DOHH2 (cell line): ENCODE data around the gene IL23R.

Experiments used
- H3F3A ChIP-seq: fragments of 200-600 bp; sonication (generic), shearing (Covaris generic); 2 replicates; pipeline ENCODE4 v1.6.0; 2016; ENCODE audit warnings: antibody characterized with exemption, mild to moderate bottlenecking; ENCODE audit not compliant: control insufficient read depth, insufficient read depth
- H3K27ac ChIP-seq: fragments of 200-600 bp; sonication (generic); 2 replicates; pipeline ENCODE4 v1.5.1; 2014; ENCODE audit warnings: low read depth, mild to moderate bottlenecking, low read length, moderate library complexity
- H3K27me3 ChIP-seq: fragments of 200-600 bp; sonication (generic); 2 replicates; pipeline ENCODE4 v1.6.1; 2014; ENCODE audit warnings: mild to moderate bottlenecking, low read length, mixed read lengths; ENCODE audit not compliant: control insufficient read depth
- H3K36me3 ChIP-seq: fragments of 200-600 bp; sonication (generic); 2 replicates; pipeline ENCODE4 v1.6.1; 2014; ENCODE audit warnings: mild to moderate bottlenecking, low read length, moderate library complexity, mixed read lengths; ENCODE audit not compliant: control insufficient read depth
- H3K4me1 ChIP-seq: fragments of 200-600 bp; sonication (generic); 2 replicates; pipeline ENCODE4 v1.6.1; 2014; ENCODE audit warnings: mild to moderate bottlenecking, low read length, mixed read lengths; ENCODE audit not compliant: control insufficient read depth
- H3K4me2 ChIP-seq: fragments of 200-600 bp; sonication (generic); 2 replicates; pipeline ENCODE4 v1.6.0; 2014; ENCODE audit warnings: mild to moderate bottlenecking, low read length, moderate library complexity
- H3K4me3 ChIP-seq: fragments of 200-600 bp; sonication (generic); 2 replicates; pipeline ENCODE4 v1.5.1; 2014; ENCODE audit warnings: mild to moderate bottlenecking, low read length, mixed read lengths
- H3K79me2 ChIP-seq: fragments of 200-600 bp; sonication (generic); 2 replicates; pipeline ENCODE4 v1.6.1; 2014; ENCODE audit warnings: mild to moderate bottlenecking, low read length, mixed read lengths; ENCODE audit not compliant: control insufficient read depth
- H3K9me2 ChIP-seq: fragments of 200-600 bp; sonication (generic); replicated peaks from 2 replicates; pipeline ENCODE4 v1.6.1; 2014; ENCODE audit warnings: mild to moderate bottlenecking, low read length, mixed read lengths; ENCODE audit not compliant: control insufficient read depth
- H3K9me3 ChIP-seq: fragments of 200-600 bp; sonication (generic); 2 replicates; pipeline ENCODE4 v1.6.1; 2014; ENCODE audit warnings: antibody characterized with exemption, low read length, mixed read lengths; ENCODE audit not compliant: control insufficient read depth, insufficient read depth
- H4K20me1 ChIP-seq: fragments of 200-600 bp; sonication (generic); 2 replicates; pipeline ENCODE4 v1.6.0; 2014; ENCODE audit warnings: low read depth, mild to moderate bottlenecking, antibody characterized with exemption, low read length, moderate library complexity; ENCODE audit not compliant: control insufficient read depth, insufficient read depth
- CTCF ChIP-seq: fragments of 200-600 bp; sonication (generic); IDR thresholded peaks from one replicate; pipeline ENCODE4 v1.5.1; 2014; ENCODE audit warnings: antibody characterized with exemption, mild to moderate bottlenecking, low read depth, low read length; ENCODE audit not compliant: poor library complexity, severe bottlenecking
- EZH2phosphoT487 ChIP-seq: fragments of 200-600 bp; sonication (generic); IDR thresholded peaks from 2 replicates; pipeline ENCODE4 v1.6.1; 2017; ENCODE audit warnings: borderline replicate concordance, mild to moderate bottlenecking, antibody characterized with exemption, low read length, moderate library complexity, mixed read lengths

Gene IL23R

GRCh38 chr1:67274623-67275325 lies 108.5 kb downstream of the IL23R start:
- no peaks in the 10 kb centered on the region for H3K4me1 ChIP-seq
- no peaks in the 10 kb centered on the region for H4K20me1 ChIP-seq
- H3K27me3 ChIP-seq: no peaks in the 10 kb centered on the region
- no peak overlapping the region for H3K27ac ChIP-seq
- H3K4me2 ChIP-seq: no peak overlapping the region
- no peak overlapping the region for H3K4me3 ChIP-seq
- H3K9me3 ChIP-seq: no peaks in the 10 kb centered on the region; the same call in 1 of the 2 replicates
- H3F3A ChIP-seq: no peaks in the 10 kb centered on the region
- no peaks in the 10 kb centered on the region for H3K36me3 ChIP-seq
- H3K79me2 ChIP-seq: no peaks in the 10 kb centered on the region
- no peaks in the 10 kb centered on the region; the same call in 1 of the 2 replicates for H3K9me2 ChIP-seq
- TF ChIP-seq CTCF (no peak), EZH2phosphoT487 (no peak)

GRCh38 chr1:67280696-67281095 lies 114.4 kb downstream of the IL23R start:
- H3K27me3 ChIP-seq: 0 out of 2 replicates have a peak, but pooled peaks cover 5% of the 10 kb centered on the region
- no peaks in the 10 kb centered on the region for H3K36me3 ChIP-seq
- no peaks in the 10 kb centered on the region for H3K9me2 ChIP-seq
- no peak overlapping the region for H3K27ac ChIP-seq
- no peak overlapping the region for H3K4me3 ChIP-seq
- H3K4me1 ChIP-seq: no peaks in the 10 kb centered on the region
- TF ChIP-seq EZH2phosphoT487 (no peak), CTCF (no peak)
- no peaks in the 10 kb centered on the region for H3F3A ChIP-seq
- no peaks in the 10 kb centered on the region for H4K20me1 ChIP-seq
- H3K9me3 ChIP-seq: no peaks in the 10 kb centered on the region
- no peak overlapping the region for H3K4me2 ChIP-seq
- H3K79me2 ChIP-seq: no peaks in the 10 kb centered on the region

- no peaks in the 10 kb centered on the region for H3K9me2 ChIP-seq
- TF ChIP-seq CTCF (no peak), EZH2phosphoT487 (no peak)
- H3K27ac ChIP-seq: no peak overlapping the region
- H3K4me2 ChIP-seq: no peak overlapping the region
- no peaks in the 10 kb centered on the region for H3K9me3 ChIP-seq
- no peaks in the 10 kb centered on the region for H3K79me2 ChIP-seq
- no peaks in the 10 kb centered on the region for H3K36me3 ChIP-seq
- no peak overlapping the region for H3K4me3 ChIP-seq
- H4K20me1 ChIP-seq: no peaks in the 10 kb centered on the region
- H3F3A ChIP-seq: no peaks in the 10 kb centered on the region
- H3K27me3 ChIP-seq: 0 out of 2 replicates have a peak, but pooled peaks cover 5% of the 10 kb centered on the region
- no peaks in the 10 kb centered on the region for H3K4me1 ChIP-seq
Measured at GRCh38 chr1:67281244-67281643, 115.0 kb downstream of the IL23R start.
